SK-N-SH (cell line): Measurements from ENCODE around the gene ESCO1.

Experiments
- EP300 ChIP-seq, 2 experiments: IDR thresholded peaks; 2 replicates each; pipeline versions ENCODE4 v1.4.0 to v1.6.1; 2012; ENCODE audit warnings: borderline replicate concordance in 1 of 2, low read depth in 1 of 2, low read length in 1 of 2
- YY1 ChIP-seq: IDR thresholded peaks from 2 replicates; pipeline ENCODE4 v1.4.0; 2012; ENCODE audit warnings: low read depth, mild to moderate bottlenecking
- TF ChIP-seq, protein P1 (sequence below): fragments of 200-600 bp; sonication (generic); IDR thresholded peaks from 2 replicates; pipeline ENCODE4 v1.6.1; 2017; ENCODE audit warnings: antibody characterized with exemption, mild to moderate bottlenecking, moderate library complexity

DNA sequence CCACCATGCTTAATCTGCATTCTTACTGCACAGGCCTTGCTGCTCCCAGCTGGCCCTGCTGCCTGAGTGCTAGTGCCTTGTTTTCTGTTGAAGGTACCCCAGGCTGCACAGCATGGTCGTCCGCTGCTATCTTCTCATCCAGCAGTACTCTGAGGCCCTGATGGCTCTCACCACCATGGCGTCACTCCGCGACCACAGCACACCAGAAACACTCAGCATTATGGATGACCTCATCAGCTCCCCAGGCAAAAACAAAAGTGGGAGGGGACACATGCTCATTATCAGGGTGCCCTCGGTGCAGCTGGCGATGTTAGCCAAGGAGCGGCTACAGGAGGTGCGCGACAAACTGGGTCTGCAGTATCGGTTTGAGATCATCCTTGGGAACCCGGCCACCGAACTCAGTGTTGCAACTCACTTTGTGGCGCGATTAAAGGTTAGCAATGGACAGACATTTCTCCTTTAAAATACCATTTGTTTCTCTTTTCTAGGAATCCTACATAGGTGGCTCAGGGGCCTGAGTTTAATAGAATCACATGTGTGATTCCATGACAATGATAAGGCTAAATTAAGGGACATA, 110.5 kb downstream of the ESCO1 start:
- TF ChIP-seq EP300 (IDR thresholded peaks at IDR 0.05; ENCODE audit: borderline replicate concordance in 1 of 2, low read depth in 1 of 2, low read length in 1 of 2) (no peak), YY1 (no peak)
- TF ChIP-seq, protein P1, sequence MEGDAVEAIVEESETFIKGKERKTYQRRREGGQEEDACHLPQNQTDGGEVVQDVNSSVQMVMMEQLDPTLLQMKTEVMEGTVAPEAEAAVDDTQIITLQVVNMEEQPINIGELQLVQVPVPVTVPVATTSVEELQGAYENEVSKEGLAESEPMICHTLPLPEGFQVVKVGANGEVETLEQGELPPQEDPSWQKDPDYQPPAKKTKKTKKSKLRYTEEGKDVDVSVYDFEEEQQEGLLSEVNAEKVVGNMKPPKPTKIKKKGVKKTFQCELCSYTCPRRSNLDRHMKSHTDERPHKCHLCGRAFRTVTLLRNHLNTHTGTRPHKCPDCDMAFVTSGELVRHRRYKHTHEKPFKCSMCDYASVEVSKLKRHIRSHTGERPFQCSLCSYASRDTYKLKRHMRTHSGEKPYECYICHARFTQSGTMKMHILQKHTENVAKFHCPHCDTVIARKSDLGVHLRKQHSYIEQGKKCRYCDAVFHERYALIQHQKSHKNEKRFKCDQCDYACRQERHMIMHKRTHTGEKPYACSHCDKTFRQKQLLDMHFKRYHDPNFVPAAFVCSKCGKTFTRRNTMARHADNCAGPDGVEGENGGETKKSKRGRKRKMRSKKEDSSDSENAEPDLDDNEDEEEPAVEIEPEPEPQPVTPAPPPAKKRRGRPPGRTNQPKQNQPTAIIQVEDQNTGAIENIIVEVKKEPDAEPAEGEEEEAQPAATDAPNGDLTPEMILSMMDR: no peak
